Eye (tissue), 1 donor: ENCODE results near the gene ASIP.

ENCODE experiments used
- DNase-seq: peaks from one replicate; pipeline ENCODE4 v3.0.0-alpha.2; 2015

Gene ASIP

GRCh38 chr20:34312544-34313217 is 71.5 kb downstream of the ASIP start:
- DNase-seq: peak; percentile 96

- no peak for DNase-seq
Observed at GRCh38 chr20:34315236-34315635, 74.0 kb downstream of the ASIP start.

DNA sequence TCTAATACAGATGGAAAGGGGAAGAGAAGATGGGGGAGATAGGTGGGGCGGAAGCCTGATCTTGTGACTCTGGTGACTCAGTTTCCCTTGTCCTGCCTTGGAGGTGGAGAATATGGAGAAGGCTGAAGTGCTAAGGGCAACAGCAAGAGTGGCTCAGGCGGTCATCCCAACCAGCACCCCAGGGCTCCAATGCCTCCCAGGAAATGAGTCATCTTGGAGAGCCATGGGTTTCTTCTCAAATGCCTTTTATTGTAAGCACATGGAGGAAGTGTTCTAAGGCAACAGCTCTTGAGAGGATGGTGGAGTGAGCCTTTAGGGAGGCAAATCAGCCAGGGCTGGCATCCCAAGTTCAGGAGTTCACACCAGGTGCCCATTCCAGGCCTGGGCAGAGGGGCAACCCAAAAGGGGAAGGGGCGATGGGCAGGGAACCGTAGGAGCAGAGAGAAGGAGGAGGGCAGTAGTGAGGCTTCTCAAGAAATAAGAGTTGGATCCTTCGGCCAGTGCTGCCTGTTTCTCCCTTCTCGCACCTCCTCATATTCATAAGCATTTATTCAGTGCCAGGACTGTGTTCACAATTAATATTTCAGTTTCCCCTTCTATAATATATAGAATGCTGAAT is 75.1 kb downstream of the ASIP start:
- DNase-seq: no peak
